ENCODE results near the gene MED25.

MED25 gene

GRCh38 chr19:49880162-49880869 lies 62.2 kb downstream of the MED25 start:
- no peak for DNase-seq (ENCODE audit: low read depth)
- no peak overlapping the region for H3K4me3 ChIP-seq (ENCODE audit: low read length)
- no peak for TF ChIP-seq CTCF (IDR thresholded peaks at IDR 0.05; ENCODE audit: insufficient read depth, low read depth, low read length, missing control alignments)

DNA sequence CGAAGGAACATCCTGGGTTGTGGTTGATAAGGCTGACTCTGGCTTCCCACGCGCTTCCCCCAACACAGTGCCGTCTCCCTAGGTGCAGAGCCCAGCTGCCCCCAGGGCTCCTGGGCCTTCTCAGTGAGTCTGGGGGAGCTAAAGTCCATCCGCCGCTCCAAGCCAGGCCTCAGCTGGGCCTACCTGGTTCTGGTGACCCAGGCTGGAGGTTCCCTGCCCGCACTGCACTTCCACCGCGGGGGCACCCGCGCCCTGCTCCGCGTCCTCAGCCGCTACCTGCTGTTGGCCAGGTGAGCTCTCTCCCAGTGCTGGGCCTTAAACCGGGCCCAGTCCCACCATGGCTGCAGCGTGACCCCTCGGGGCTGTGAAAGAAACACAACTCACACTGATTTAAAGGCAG lies 63.1 kb downstream of the MED25 start:
- no peak for TF ChIP-seq CTCF (IDR thresholded peaks at IDR 0.05; ENCODE audit: insufficient read depth, low read depth, low read length, missing control alignments)
- DNase-seq (ENCODE audit: low read depth) = no peak
- H3K4me3 ChIP-seq (ENCODE audit: low read length) = no peak overlapping the region

- DNase-seq (ENCODE audit: low read depth) = no peak
These were observed 63.7 kb downstream of the MED25 start for GRCh38 chr19:49881672-49882394.

DNA sequence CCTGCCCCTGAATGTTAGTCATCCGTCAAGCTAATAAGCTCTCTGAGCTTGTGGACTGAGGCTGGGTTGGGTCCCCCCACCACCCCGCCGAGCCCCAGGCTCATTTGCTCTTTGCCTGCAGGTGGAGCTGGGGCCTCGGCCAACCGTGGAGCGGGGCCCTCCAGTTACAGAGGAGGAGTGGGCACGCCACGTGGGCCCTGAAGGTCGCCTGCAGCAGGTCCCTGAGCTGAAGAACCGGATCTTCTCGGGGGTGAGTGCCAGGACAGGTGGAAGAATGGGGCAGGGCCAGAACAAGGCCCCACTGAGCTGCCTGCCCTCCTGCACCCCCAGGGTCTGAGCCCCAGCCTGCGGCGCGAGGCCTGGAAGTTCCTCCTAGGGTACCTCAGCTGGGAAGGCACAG lies 64.6 kb downstream of the MED25 start:
- TF ChIP-seq CTCF (IDR thresholded peaks at IDR 0.05; ENCODE audit: insufficient read depth, low read depth, low read length, missing control alignments) = no peak
- H3K4me3 ChIP-seq (ENCODE audit: low read length) = no peak overlapping the region
- DNase-seq (ENCODE audit: low read depth) = no peak

More at GRCh38 chr19:49881672-49882394, 63.7 kb downstream of the MED25 start:
- no peak for TF ChIP-seq CTCF (IDR thresholded peaks at IDR 0.05; ENCODE audit: insufficient read depth, low read depth, low read length, missing control alignments)
- no peak overlapping the region for H3K4me3 ChIP-seq (ENCODE audit: low read length)

GRCh38 chr19:49883094-49883493 lies 65.0 kb downstream of the MED25 start:
- no peak for DNase-seq (ENCODE audit: low read depth)
- no peak overlapping the region for H3K4me3 ChIP-seq (ENCODE audit: low read length)
- TF ChIP-seq CTCF (IDR thresholded peaks at IDR 0.05; ENCODE audit: insufficient read depth, low read depth, low read length, missing control alignments) = no peak

DNA sequence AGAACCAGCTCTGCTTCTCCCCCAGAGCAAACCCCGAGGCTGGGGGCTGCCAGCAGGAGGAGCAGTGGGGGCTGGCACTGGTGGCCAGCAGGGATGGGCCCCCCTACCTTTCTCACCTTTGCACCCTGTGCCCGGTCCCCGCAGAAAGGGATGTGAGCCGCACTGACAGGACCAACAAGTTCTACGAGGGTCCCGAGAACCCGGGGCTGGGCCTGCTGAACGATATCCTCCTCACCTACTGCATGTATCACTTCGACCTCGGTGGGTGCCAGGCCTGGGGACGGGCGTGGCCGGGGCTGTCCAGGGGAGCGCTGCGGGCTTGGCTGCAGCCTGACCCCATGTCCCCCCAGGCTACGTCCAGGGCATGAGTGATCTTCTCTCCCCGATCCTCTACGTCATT lies 66.0 kb downstream of the MED25 start:
- no peak overlapping the region for H3K4me3 ChIP-seq (ENCODE audit: low read length)
- no peak for TF ChIP-seq CTCF (IDR thresholded peaks at IDR 0.05; ENCODE audit: insufficient read depth, low read depth, low read length, missing control alignments)
- no peak for DNase-seq (ENCODE audit: low read depth)

Measured in epithelial cell of esophagus (primary cell).